Measurements from ENCODE around the gene MAEL.
"Not testable (repeated sequence)": the region's sequence is repeated elsewhere in the genome, so short reads cannot be mapped to it uniquely, and the experiment has no call there.

DNA sequence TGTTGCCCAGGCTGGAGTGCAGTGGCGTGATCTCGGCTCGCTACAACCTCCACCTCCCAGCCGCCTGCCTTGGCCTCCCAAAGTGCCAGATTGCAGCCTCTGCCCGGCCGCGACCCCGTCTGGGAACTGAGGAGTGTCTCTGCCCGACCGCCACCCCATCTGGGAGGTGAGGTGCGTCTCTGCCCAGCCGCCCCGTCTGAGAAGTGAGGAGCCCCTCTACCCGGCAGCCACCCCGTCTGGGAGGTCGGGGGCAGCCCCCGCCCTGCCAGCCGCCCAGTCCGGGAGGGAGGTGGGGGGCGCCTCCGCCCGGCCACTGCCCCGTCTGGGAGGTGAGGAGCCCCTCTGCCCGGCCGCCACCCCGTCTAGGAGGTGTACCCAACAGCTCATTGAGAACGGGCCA, 40.5 kb downstream of the MAEL start:
- not testable (repeated sequence) for TF ChIP-seq EP300, POLR2A (IDR thresholded peaks at IDR 0.05)
- TF ChIP-seq, protein P1, sequence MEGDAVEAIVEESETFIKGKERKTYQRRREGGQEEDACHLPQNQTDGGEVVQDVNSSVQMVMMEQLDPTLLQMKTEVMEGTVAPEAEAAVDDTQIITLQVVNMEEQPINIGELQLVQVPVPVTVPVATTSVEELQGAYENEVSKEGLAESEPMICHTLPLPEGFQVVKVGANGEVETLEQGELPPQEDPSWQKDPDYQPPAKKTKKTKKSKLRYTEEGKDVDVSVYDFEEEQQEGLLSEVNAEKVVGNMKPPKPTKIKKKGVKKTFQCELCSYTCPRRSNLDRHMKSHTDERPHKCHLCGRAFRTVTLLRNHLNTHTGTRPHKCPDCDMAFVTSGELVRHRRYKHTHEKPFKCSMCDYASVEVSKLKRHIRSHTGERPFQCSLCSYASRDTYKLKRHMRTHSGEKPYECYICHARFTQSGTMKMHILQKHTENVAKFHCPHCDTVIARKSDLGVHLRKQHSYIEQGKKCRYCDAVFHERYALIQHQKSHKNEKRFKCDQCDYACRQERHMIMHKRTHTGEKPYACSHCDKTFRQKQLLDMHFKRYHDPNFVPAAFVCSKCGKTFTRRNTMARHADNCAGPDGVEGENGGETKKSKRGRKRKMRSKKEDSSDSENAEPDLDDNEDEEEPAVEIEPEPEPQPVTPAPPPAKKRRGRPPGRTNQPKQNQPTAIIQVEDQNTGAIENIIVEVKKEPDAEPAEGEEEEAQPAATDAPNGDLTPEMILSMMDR (IDR thresholded peaks at IDR 0.05) = not testable (repeated sequence)

All from suprapubic skin (tissue), 3 donors.